Right lobe of liver (tissue), 4 donors: ENCODE data around the gene CCT6A.

Experiments used
- CTCF ChIP-seq, 4 donors: fragments of 200-600 bp in 3 of 4; fragments of 450-650 bp in 1 of 4; IDR thresholded peaks; one replicate each; pipeline versions ENCODE4 v1.5.1 to v1.8.0; 2016 to 2022; ENCODE audit warnings: antibody characterized with exemption in 4 of 4, mild to moderate bottlenecking in 2 of 4
- POLR2A ChIP-seq: fragments of 450-650 bp; IDR thresholded peaks from one replicate; pipeline ENCODE4 v1.6.1; 2017; ENCODE audit warnings: antibody characterized with exemption, mild to moderate bottlenecking
- donor health status: DM: no; HTN: no; CAD: no.
- donor health status: DM: no; HTN: no; CAD: no.
- donor health status: DM: no; HTN: yes; CAD: no.

- TF ChIP-seq CTCF (IDR thresholded peaks at IDR 0.05): peak; percentile 12 to 18 (median 15)
- TF ChIP-seq POLR2A: no peak
Measured at GRCh38 chr7:56033671-56034432, 17.7 kb upstream of the CCT6A start.
